ENCODE measurements around the gene FRMD4B.

DNA sequence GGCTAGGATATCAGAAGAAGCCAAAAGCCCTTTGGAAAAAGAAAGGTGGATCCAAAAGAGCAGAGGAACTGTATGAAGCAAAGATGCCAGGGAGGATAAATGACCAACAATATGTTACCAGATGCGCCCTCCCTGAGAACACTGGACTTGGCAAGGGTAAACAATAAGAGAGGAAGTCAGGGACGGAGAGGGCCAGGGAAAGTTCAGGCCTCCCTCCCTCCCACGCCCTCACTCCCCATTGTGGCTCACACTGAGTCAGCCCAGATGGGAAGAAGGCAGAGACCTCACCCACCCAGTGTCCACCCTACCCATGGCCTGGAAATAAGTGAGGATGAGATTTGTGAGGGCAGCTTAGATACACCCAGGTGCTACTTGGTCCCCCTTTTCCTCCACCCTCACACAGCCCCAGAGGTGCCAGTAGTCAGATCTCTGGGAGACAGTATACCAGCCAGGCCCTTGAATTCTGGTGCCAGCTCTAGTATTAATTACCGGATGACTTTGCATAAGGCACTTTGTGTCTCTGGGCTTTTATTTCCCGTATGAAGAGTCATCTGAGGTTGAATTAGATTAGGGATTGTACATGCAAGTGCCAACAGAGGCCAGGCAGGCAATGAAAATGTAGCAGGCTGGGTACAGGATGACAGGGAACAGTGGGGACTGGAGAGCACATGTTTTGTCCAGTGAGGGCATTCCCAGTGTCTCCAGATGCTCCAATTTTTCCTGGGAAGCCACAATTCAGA, 35.1 kb upstream of the FRMD4B start:
- TF ChIP-seq, protein P1, sequence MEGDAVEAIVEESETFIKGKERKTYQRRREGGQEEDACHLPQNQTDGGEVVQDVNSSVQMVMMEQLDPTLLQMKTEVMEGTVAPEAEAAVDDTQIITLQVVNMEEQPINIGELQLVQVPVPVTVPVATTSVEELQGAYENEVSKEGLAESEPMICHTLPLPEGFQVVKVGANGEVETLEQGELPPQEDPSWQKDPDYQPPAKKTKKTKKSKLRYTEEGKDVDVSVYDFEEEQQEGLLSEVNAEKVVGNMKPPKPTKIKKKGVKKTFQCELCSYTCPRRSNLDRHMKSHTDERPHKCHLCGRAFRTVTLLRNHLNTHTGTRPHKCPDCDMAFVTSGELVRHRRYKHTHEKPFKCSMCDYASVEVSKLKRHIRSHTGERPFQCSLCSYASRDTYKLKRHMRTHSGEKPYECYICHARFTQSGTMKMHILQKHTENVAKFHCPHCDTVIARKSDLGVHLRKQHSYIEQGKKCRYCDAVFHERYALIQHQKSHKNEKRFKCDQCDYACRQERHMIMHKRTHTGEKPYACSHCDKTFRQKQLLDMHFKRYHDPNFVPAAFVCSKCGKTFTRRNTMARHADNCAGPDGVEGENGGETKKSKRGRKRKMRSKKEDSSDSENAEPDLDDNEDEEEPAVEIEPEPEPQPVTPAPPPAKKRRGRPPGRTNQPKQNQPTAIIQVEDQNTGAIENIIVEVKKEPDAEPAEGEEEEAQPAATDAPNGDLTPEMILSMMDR (conservative IDR thresholded peaks at IDR 0.05; ENCODE audit: low read length) = no peak
- no peak for TF ChIP-seq EZH2phosphoT487 (IDR thresholded peaks at IDR 0.05; ENCODE audit: borderline replicate concordance, low read depth, low read length)

Data from OCI-LY7 (cell line).